Upper lobe of left lung (tissue), 6 donors: ENCODE results near the gene PCDHA12. TPM values are rescaled to one million over a fixed set of nuclear protein-coding genes. Genes with fewer than 3 reads are reported as not detected.
A peak's percentile ranks its signal among the peaks of the same experiment; 100 is the strongest.

Experiments
- ATAC-seq, 2 donors: fragments of 200-7000 bp; cut with Tn5 transposase; one replicate each; pipeline ENCODE4 v1.9.1; 2022; ENCODE audit warnings: mild to moderate bottlenecking in 2 of 2, moderate library complexity in 2 of 2; ENCODE audit not compliant: low FRiP score in 2 of 2
- DNase-seq, 2 donors: peaks; one replicate each; pipeline ENCODE4 v3.0.0-alpha.2; 2019 to 2020
- H3K27ac ChIP-seq, 4 donors: fragments of 200-600 bp; sonication (generic); one replicate each; pipeline ENCODE4 v1.5.1; 2016 to 2019
- H3K27me3 ChIP-seq, 4 donors: fragments of 200-600 bp; sonication (generic); one replicate each; pipeline ENCODE4 v1.5.1; 2017 to 2019
- H3K36me3 ChIP-seq, 4 donors: fragments of 200-600 bp; sonication (generic); one replicate each; pipeline ENCODE4 v1.5.1; 2016 to 2019
- H3K4me1 ChIP-seq, 4 donors: fragments of 200-600 bp; sonication (generic); one replicate each; pipeline ENCODE4 v1.5.1; 2018 to 2019
- H3K4me3 ChIP-seq, 4 donors: fragments of 200-600 bp; sonication (generic); one replicate each; pipeline ENCODE4 v1.5.1; 2017 to 2019; ENCODE audit warnings: mild to moderate bottlenecking in 2 of 4, moderate library complexity in 1 of 4
- H3K9me3 ChIP-seq, 4 donors: fragments of 200-600 bp; sonication (generic); one replicate each; pipeline ENCODE4 v1.5.1; 2018 to 2019
- EP300 ChIP-seq, 4 donors: sonication (generic); formaldehyde crosslinking; IDR thresholded peaks; one replicate each; pipeline ENCODE4 v1.5.1; 2017; ENCODE audit warnings: antibody characterized with exemption in 4 of 4, control low read depth in 2 of 4
- POLR2A ChIP-seq, 4 donors: fragments of 450-650 bp; IDR thresholded peaks; one replicate each; pipeline ENCODE4 v1.5.1; 2016 to 2017; ENCODE audit warnings: antibody characterized with exemption in 4 of 4, mild to moderate bottlenecking in 2 of 4
- POLR2AphosphoS5 ChIP-seq, 2 donors: sonication (generic); formaldehyde crosslinking; IDR thresholded peaks; one replicate each; pipeline ENCODE4 v1.5.1; 2017; ENCODE audit warnings: antibody characterized with exemption in 2 of 2
- WGBS, 2 donors: methylation state at CpG; one replicate each; pipeline ENCODE4 v1.1.5; 2017 to 2018; 5-methylcytosine and 5-hydroxymethylcytosine counted together
- total RNA-seq, 6 donors: library from RNA; depleted of rRNA in 4 of 6; stranded (reverse); fragments of >200 nt in 4 of 6; gene quantifications; one replicate each; pipeline versions ENCODE4 v1.1.0 to v1.2.1, GENCODE V29; 2016 to 2021
- TF ChIP-seq, protein P1 (sequence below), 6 experiments: fragments of 450-650 bp in 4 of 6; fragments of 200-600 bp in 2 of 6; sonication (generic) in 2 of 6; IDR thresholded peaks; one replicate each; pipeline ENCODE4 v1.5.1; 2016 to 2019; ENCODE audit warnings: antibody characterized with exemption in 6 of 6
- donor health status: DM: no; HTN: no; CAD: no; lungs with moderate emphysema.
- donor health status: DM: no; HTN: yes; CAD: no; lungs with severe emphysema.

Gene PCDHA12
- total RNA-seq, 6 donors from 2014 or later: 3.3 to 12.1 (median 7.3) TPM

DNA sequence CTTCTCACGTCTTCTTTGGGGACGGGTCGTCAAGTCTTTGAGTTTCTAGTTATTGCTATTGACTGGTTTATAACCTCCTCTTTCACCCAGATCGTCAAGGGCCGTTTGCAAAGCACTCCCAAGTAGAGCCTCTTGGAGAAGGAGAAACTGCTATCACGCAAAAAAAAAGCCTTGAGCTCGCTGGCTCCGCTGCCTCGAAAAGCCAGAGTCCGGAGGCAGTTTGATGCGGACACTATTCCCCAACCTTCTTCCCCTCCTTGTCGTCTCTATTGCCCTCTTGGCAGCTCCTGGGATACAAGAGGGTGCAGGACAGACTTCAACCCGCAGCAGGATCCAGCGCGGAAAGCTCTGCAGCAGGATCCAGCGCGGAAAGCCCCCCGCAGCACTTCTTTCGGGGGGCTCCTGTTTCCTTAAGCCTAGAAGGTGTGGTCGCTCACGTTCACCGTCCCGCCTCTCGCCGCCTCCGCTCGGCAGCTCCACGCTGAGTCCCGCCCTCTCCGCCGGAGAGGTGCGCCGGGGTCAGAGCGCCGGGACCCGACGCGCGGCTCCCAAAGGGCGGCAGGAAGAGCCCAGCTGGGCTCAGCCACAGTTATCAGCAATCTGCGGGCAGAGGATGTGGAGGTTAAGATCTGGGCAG is 50.8 kb downstream of the PCDHA12 start, which contains the start of gene PCDHAC1:
PCDHAC1 (plus strand) TSS at position 494 of the 637 bp plus-strand sequence. CDS start 594 bp downstream, outside the sequence.
- H3K27me3 ChIP-seq: peaks cover 0 to 5% (median 0%) of the 10 kb centered on the region in 4 donors
- 6 to 10% methylated on average over 18 to 37 of the region's 41 CpGs for WGBS, 2 donors
- TF ChIP-seq EP300 (IDR thresholded peaks at IDR 0.05) (no peak), POLR2AphosphoS5 (IDR thresholded peaks at IDR 0.05) (no peak)
- TF ChIP-seq, protein P1, sequence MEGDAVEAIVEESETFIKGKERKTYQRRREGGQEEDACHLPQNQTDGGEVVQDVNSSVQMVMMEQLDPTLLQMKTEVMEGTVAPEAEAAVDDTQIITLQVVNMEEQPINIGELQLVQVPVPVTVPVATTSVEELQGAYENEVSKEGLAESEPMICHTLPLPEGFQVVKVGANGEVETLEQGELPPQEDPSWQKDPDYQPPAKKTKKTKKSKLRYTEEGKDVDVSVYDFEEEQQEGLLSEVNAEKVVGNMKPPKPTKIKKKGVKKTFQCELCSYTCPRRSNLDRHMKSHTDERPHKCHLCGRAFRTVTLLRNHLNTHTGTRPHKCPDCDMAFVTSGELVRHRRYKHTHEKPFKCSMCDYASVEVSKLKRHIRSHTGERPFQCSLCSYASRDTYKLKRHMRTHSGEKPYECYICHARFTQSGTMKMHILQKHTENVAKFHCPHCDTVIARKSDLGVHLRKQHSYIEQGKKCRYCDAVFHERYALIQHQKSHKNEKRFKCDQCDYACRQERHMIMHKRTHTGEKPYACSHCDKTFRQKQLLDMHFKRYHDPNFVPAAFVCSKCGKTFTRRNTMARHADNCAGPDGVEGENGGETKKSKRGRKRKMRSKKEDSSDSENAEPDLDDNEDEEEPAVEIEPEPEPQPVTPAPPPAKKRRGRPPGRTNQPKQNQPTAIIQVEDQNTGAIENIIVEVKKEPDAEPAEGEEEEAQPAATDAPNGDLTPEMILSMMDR (IDR thresholded peaks at IDR 0.05): no peak
- DNase-seq: peak; percentile 46 to 87
- peak; percentile 73 to 86 for ATAC-seq
- peak within 1 kb of the TSS in 3 of 4 donors; percentile 48 to 76 (median 71) for H3K27ac ChIP-seq
- no peaks in the 10 kb centered on the region for H3K9me3 ChIP-seq
- peak within 1 kb of the TSS; percentile 25 to 60 (median 48) for H3K4me3 ChIP-seq
- H3K36me3 ChIP-seq: no peaks in the 10 kb centered on the region
- peaks cover 3 to 20% (median 13%) of the 10 kb centered on the region in 4 donors for H3K4me1 ChIP-seq

DNA sequence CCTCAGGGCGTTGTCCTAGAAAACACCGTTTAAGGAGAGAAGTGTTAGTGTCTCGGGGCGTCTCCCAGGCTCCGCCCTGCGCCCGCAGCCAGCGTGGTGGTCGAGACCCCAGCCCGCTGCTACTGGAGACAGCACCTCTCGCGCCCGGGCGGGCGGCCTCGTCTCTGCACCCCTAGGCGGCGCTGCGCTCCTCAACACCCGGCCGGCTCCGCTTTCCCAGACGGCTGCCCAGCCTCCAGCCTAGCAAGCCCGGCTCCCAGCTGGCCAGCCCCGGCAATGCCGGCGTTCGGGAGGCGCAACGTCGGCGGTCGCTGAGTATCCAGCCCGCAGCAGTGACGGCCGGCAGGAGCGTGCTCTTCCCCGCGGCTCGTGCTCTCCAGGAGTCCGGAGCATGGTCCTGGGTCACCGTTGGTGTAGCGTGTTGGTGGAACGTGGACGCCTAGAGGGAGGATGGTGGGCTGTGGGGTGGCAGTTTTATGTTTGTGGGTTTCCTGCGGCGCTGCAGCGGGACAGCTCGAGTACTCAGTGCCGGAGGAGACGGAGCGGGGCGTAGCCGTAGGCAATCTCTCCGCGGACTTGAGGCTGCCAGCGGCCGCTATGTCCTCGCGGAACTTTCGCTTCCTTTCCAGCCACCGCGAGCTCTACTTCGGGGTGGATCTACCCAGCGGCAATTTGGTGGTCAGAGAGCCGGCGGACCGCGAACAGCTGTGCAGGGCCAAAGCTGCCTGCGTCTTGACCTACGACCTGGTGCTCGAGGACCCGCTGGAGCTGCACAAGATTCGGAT is 51.5 kb downstream of the PCDHA12 start:
- DNase-seq (peak; percentile 89 to 96), ATAC-seq (peak; percentile 96)
- H3K27me3 ChIP-seq: peaks cover 0 to 5% (median 0%) of the 10 kb centered on the region in 4 donors
- peak overlapping the region in 3 of 4 donors; percentile 48 to 76 (median 71) for H3K27ac ChIP-seq
- H3K4me1 ChIP-seq: peaks cover 3 to 20% (median 13%) of the 10 kb centered on the region in 4 donors
- WGBS, 2 donors: 3 to 4% methylated on average over 12 to 68 of the region's 74 CpGs
- TF ChIP-seq, protein P1 (IDR thresholded peaks at IDR 0.05): peak; percentile 63 to 96 (median 88)
- TF ChIP-seq POLR2A (IDR thresholded peaks at IDR 0.05): no peak
- H3K9me3 ChIP-seq: no peaks in the 10 kb centered on the region
- H3K36me3 ChIP-seq: no peaks in the 10 kb centered on the region
- peak overlapping the region; percentile 25 to 60 (median 48) for H3K4me3 ChIP-seq

DNA sequence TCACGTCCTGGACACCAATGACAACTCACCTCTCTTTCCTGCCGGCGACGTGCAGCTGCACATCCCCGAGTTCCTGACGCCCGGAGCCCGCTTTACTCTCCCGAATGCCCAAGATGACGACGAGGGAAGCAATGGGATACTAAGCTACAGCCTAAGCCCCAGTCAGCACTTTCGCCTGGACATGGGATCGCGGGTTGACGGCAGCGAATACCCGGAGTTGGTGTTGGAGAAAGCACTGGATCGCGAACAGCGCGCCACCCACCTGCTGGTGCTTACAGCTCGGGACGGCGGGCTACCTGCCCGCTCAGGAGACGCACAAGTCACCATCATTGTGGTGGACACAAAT is 52.1 kb downstream of the PCDHA12 start:
- no peaks in the 10 kb centered on the region for H3K36me3 ChIP-seq
- H3K9me3 ChIP-seq: no peaks in the 10 kb centered on the region
- peak overlapping the region in 3 of 4 donors; percentile 48 to 76 (median 71) for H3K27ac ChIP-seq
- peaks cover 3 to 20% (median 13%) of the 10 kb centered on the region in 4 donors for H3K4me1 ChIP-seq
- DNase-seq (peak in 1 of 2 donors; percentile 25), ATAC-seq (peak; percentile 9 to 21)
- peak overlapping the region; percentile 25 to 60 (median 48) for H3K4me3 ChIP-seq
- no peak for TF ChIP-seq EP300 (IDR thresholded peaks at IDR 0.05)
- TF ChIP-seq, protein P1 (IDR thresholded peaks at IDR 0.05): no peak
- no peak for TF ChIP-seq POLR2A (IDR thresholded peaks at IDR 0.05)
- TF ChIP-seq POLR2AphosphoS5 (IDR thresholded peaks at IDR 0.05): no peak
- peaks cover 0 to 5% (median 0%) of the 10 kb centered on the region in 4 donors for H3K27me3 ChIP-seq
- 11 to 17% methylated on average over 7 to 24 of the region's 26 CpGs for WGBS, 2 donors

Other genes with a start within 250 kb of the PCDHA12 start
- 100 to 1,000 TPM in 4 of 6 donors, 10 to 100 TPM in 2; 27.3 to 195 (median 102) TPM for gene CD14, start 242.1 kb upstream of the PCDHA12 start, total RNA-seq
- 10 to 100 TPM; 11.8 to 99.7 (median 31.3) TPM for gene TMCO6, start 235.9 kb upstream of the PCDHA12 start, total RNA-seq
- gene NDUFA2, start 227.7 kb upstream of the PCDHA12 start, total RNA-seq: 10 to 100 TPM; 26.2 to 59.6 (median 51.8) TPM
- 100 to 1,000 TPM in 2 of 6 donors, 10 to 100 TPM in 4; 72.2 to 153 (median 83.5) TPM for gene IK, start 227.5 kb upstream of the PCDHA12 start, total RNA-seq
- gene WDR55, start 210.4 kb upstream of the PCDHA12 start, total RNA-seq: 10 to 100 TPM; 23.2 to 44.0 (median 24.5) TPM
- gene DND1, start 201.7 kb upstream of the PCDHA12 start, total RNA-seq: 1 to 10 TPM in 5 of 6 donors, under 1 TPM in 1; 0.92 to 3.6 (median 1.6) TPM
- gene HARS1, start 183.9 kb upstream of the PCDHA12 start, total RNA-seq: 10 to 100 TPM; 40.7 to 57.6 (median 44.6) TPM
- 100 to 1,000 TPM in 1 of 6 donors, 10 to 100 TPM in 5; 19.7 to 136 (median 24.2) TPM for gene HARS2, start 183.9 kb upstream of the PCDHA12 start, total RNA-seq
- 10 to 100 TPM; 18.5 to 49.9 (median 35.0) TPM for gene ZMAT2, start 174.9 kb upstream of the PCDHA12 start, total RNA-seq
- under 1 TPM in 1 of 6 donors, not detected in 5; 0.13 TPM for gene PCDHA1, start 89.2 kb upstream of the PCDHA12 start, total RNA-seq
- under 1 TPM in 3 of 6 donors, not detected in 3; 0.13 to 0.78 (median 0.30) TPM for gene PCDHA2, start 80.5 kb upstream of the PCDHA12 start, total RNA-seq
- 1 to 10 TPM in 4 of 6 donors, under 1 TPM in 2; 0.61 to 1.6 (median 1.0) TPM for gene PCDHA3, start 74.3 kb upstream of the PCDHA12 start, total RNA-seq
- gene PCDHA4, start 68.2 kb upstream of the PCDHA12 start, total RNA-seq: 1 to 10 TPM; 1.4 to 4.2 (median 2.0) TPM
- 1 to 10 TPM in 3 of 6 donors, under 1 TPM in 3; 0.15 to 1.4 (median 0.72) TPM for gene PCDHA5, start 53.7 kb upstream of the PCDHA12 start, total RNA-seq
- 1 to 10 TPM in 2 of 6 donors, under 1 TPM in 4; 0.44 to 2.1 (median 0.63) TPM for gene PCDHA6, start 47.3 kb upstream of the PCDHA12 start, total RNA-seq
- 1 to 10 TPM in 1 of 6 donors, under 1 TPM in 5; 0.46 to 3.1 (median 0.57) TPM for gene PCDHA7, start 41.0 kb upstream of the PCDHA12 start, total RNA-seq
- gene PCDHA8, start 34.1 kb upstream of the PCDHA12 start, total RNA-seq: 1 to 10 TPM in 2 of 6 donors, under 1 TPM in 4; 0.23 to 2.1 (median 0.55) TPM
- gene PCDHA9, start 26.9 kb upstream of the PCDHA12 start, total RNA-seq: 1 to 10 TPM in 2 of 6 donors, under 1 TPM in 4; 0.11 to 1.2 (median 0.28) TPM
- gene PCDHA10, start 19.4 kb upstream of the PCDHA12 start, total RNA-seq: 1 to 10 TPM in 5 of 6 donors, under 1 TPM in 1; 0.30 to 7.6 (median 2.2) TPM
- 1 to 10 TPM in 4 of 6 donors, under 1 TPM in 2; 0.61 to 5.2 (median 1.9) TPM for gene PCDHA11, start 6.4 kb upstream of the PCDHA12 start, total RNA-seq
- 1 to 10 TPM in 4 of 6 donors, under 1 TPM in 2; 0.44 to 5.2 (median 1.2) TPM for gene PCDHA13, start 6.8 kb downstream of the PCDHA12 start, total RNA-seq
- 1 to 10 TPM; 3.9 to 7.6 (median 5.9) TPM for gene PCDHAC1, start 51.0 kb downstream of the PCDHA12 start, total RNA-seq
- gene PCDHAC2, start 91.2 kb downstream of the PCDHA12 start, total RNA-seq: 10 to 100 TPM in 4 of 6 donors, 1 to 10 TPM in 2; 5.4 to 23.0 (median 10.6) TPM
- 1 to 10 TPM in 1 of 6 donors, under 1 TPM in 5; 0.09 to 1.0 (median 0.19) TPM for gene PCDHB1, start 176.1 kb downstream of the PCDHA12 start, total RNA-seq
- 1 to 10 TPM in 5 of 6 donors, under 1 TPM in 1; 0.79 to 9.2 (median 3.7) TPM for gene PCDHB2, start 219.3 kb downstream of the PCDHA12 start, total RNA-seq
- gene PCDHB3, start 225.2 kb downstream of the PCDHA12 start, total RNA-seq: 1 to 10 TPM in 5 of 6 donors, under 1 TPM in 1; 0.39 to 4.2 (median 1.7) TPM
- 1 to 10 TPM in 5 of 6 donors, under 1 TPM in 1; 0.49 to 2.9 (median 2.4) TPM for gene PCDHB4, start 246.5 kb downstream of the PCDHA12 start, total RNA-seq